HFFc6 (cell line): ENCODE data around the gene MAP2K2. TPM values are rescaled to one million over a fixed set of nuclear protein-coding genes. Genes with fewer than 3 reads are reported as not detected.
A peak's percentile ranks its signal among the peaks of the same experiment; 100 is the strongest.

Source experiments
- DNase-seq: peaks from one replicate; pipeline ENCODE4 v3.0.0-alpha.2; 2018
- H3K27ac Mint-ChIP-seq: 2 replicates; pipeline ENCODE4 v1.8.0; 2020; ENCODE audit warnings: mild to moderate bottlenecking, mixed read lengths
- H3K27me3 Mint-ChIP-seq: 2 replicates; pipeline ENCODE4 v1.8.0; 2021; ENCODE audit warnings: mild to moderate bottlenecking, moderate library complexity, mixed read lengths; ENCODE audit not compliant: insufficient read depth
- H3K36me3 Mint-ChIP-seq: 2 replicates; pipeline ENCODE4 v1.8.0; 2021; ENCODE audit warnings: low read depth, mixed read lengths
- H3K4me1 Mint-ChIP-seq: 2 replicates; pipeline ENCODE4 v1.8.0; 2020; ENCODE audit warnings: low read depth, mixed read lengths
- H3K4me3 Mint-ChIP-seq: 2 replicates; pipeline ENCODE4 v1.8.0; 2020; ENCODE audit warnings: mild to moderate bottlenecking, moderate library complexity, mixed read lengths
- H3K9me3 Mint-ChIP-seq: 2 replicates; pipeline ENCODE4 v1.8.0; 2020; ENCODE audit warnings: mild to moderate bottlenecking, mixed read lengths
- CTCF ChIP-seq: fragments of 200-600 bp; sonication (generic); IDR thresholded peaks from 2 replicates; pipeline ENCODE4 v1.5.0; 2021; ENCODE audit warnings: antibody characterized with exemption, mild to moderate bottlenecking
- total RNA-seq, 6 experiments: library from RNA; stranded (reverse); fragmentation: NEBNext Ultra II Directional; extraction: Animal tissue kit (Norgen Biotek cat#: 25700); gene quantifications; 2 replicates in 1 of 6; 3 replicates in 5 of 6; pipeline ENCODE4 v1.2.3, GENCODE V29; 2021

The MAP2K2 gene
- total RNA-seq, 6 experiments from 2014 or later: 175 to 209 (median 187) TPM

- no peak for DNase-seq
- Mint-ChIP-seq H3K36me3 (peaks cover 9% of the 10 kb centered on the region), H3K27me3 (no peaks in the 10 kb centered on the region; the same call in 1 of the 2 replicates), H3K4me1 (peaks cover 35% of the 10 kb centered on the region), H3K9me3 (peaks cover 3% of the 10 kb centered on the region; the same call in 1 of the 2 replicates), H3K27ac (no peak overlapping the region), H3K4me3 (no peak overlapping the region)
- TF ChIP-seq CTCF: no peak
Measured at GRCh38 chr19:4121815-4122214, 2.1 kb downstream of the MAP2K2 start.

- H3K4me3 Mint-ChIP-seq: peak overlapping the region; percentile 42; the same call in 1 of the 2 replicates
- peak overlapping the region; percentile 79 for H3K27ac Mint-ChIP-seq
- H3K27me3 Mint-ChIP-seq: no peaks in the 10 kb centered on the region; the same call in 1 of the 2 replicates
- no peak for DNase-seq
- TF ChIP-seq CTCF: no peak
- H3K36me3 Mint-ChIP-seq: peaks cover 9% of the 10 kb centered on the region
- peaks cover 35% of the 10 kb centered on the region for H3K4me1 Mint-ChIP-seq
- peaks cover 3% of the 10 kb centered on the region; the same call in 1 of the 2 replicates for H3K9me3 Mint-ChIP-seq
Measured at GRCh38 chr19:4121273-4121612, 2.7 kb downstream of the MAP2K2 start.

DNA sequence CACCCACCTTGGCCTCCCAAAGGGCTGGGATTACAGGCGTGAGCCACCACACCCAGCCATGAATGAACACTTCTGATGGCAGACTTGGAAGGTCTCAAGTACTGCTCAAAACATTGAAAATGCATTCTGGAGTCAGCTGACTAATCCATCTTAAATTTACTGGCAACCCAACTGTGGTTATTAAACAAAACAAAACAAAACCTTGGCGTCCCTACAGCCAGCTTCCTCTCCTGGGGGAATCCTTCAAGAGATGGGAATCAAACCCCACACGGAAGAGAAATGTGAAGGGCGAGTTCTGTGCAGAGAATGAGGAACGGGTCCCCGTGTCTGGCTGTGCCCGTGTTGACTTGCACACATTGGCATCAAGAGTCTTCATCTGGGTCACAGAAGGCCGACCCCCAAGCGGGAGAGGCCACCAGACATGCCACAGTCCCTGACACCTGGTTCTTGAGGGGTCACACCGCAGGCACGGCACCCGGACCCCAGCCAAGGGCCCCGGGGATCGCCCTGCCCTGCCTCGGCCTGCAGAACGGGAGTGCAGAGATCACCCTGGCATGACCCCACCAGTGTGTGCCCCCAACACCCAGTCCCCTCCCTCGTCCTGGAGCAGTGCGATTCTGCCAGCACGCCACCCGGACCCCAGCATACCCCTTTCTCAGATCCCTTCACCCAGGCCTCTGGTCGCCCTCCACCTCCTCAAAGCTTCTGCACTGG lies 3.2 kb downstream of the MAP2K2 start:
- Mint-ChIP-seq H3K4me1 (peaks cover 35% of the 10 kb centered on the region), H3K27ac (peak overlapping the region; percentile 79)

GRCh38 chr19:4119763-4120162 lies 4.2 kb downstream of the MAP2K2 start:
- no peaks in the 10 kb centered on the region; the same call in 1 of the 2 replicates for H3K27me3 Mint-ChIP-seq
- peaks cover 33% of the 10 kb centered on the region for H3K4me1 Mint-ChIP-seq
- peak overlapping the region; percentile 69; the same call in 1 of the 2 replicates for H3K27ac Mint-ChIP-seq
- no peak overlapping the region for H3K4me3 Mint-ChIP-seq
- peaks cover 3% of the 10 kb centered on the region; the same call in 1 of the 2 replicates for H3K9me3 Mint-ChIP-seq
- peaks cover 9% of the 10 kb centered on the region for H3K36me3 Mint-ChIP-seq
- DNase-seq: no peak
- TF ChIP-seq CTCF: no peak

More for the DNA sequence above, 3.2 kb downstream of the MAP2K2 start:
- Mint-ChIP-seq H3K9me3 (peaks cover 3% of the 10 kb centered on the region; the same call in 1 of the 2 replicates), H3K4me3 (peak overlapping the region; percentile 42; the same call in 1 of the 2 replicates), H3K27me3 (no peaks in the 10 kb centered on the region; the same call in 1 of the 2 replicates), H3K36me3 (peaks cover 9% of the 10 kb centered on the region)
- TF ChIP-seq CTCF: no peak
- DNase-seq: peak; percentile 67

GRCh38 chr19:4115818-4116385 lies 8.0 kb downstream of the MAP2K2 start:
- TF ChIP-seq CTCF: no peak
- H3K9me3 Mint-ChIP-seq: peaks cover 3% of the 10 kb centered on the region; the same call in 1 of the 2 replicates
- H3K4me1 Mint-ChIP-seq: peaks cover 13% of the 10 kb centered on the region
- no peak overlapping the region for H3K4me3 Mint-ChIP-seq
- no peaks in the 10 kb centered on the region; the same call in 1 of the 2 replicates for H3K27me3 Mint-ChIP-seq
- no peak for DNase-seq
- H3K27ac Mint-ChIP-seq: no peak overlapping the region
- peaks cover 20% of the 10 kb centered on the region for H3K36me3 Mint-ChIP-seq
